ENCODE data around the gene ZNF90. TPM values are rescaled to one million over a fixed set of nuclear protein-coding genes. Genes with fewer than 3 reads are reported as not detected.

ZNF90 gene
- total RNA-seq, 2 experiments from 2014 or later: 18.1 to 27.0 TPM

GRCh38 chr19:20038358-20039202, 39.2 kb upstream of the ZNF90 start:
- BruUV-seq (replicated peaks): no TSS peak
- ChIA-PET POLR2A (interaction anchor here (0.6 to 2.4 kb wide), 6 partner anchors 13 to 1697 kb away, joined by 3 to 10 read pairs (median 4); partner anchors contain the start of gene ZNF93), CTCF (ENCODE audit: unreplicated experiment) (no interaction called here)
- Histone ChIP-seq H3K4me3 (ENCODE audit: low read depth, low read length, poor library complexity, severe bottlenecking) (peak overlapping the region; percentile 73), H2AFZ (ENCODE audit: low read length) (peak overlapping the region; percentile 89; the same call in 1 of the 2 replicates), H3K4me2 (ENCODE audit: low read length) (peak overlapping the region; percentile 84), H3K4me1 (ENCODE audit: insufficient read depth, low read length, poor library complexity, severe bottlenecking) (peaks cover 11% of the 10 kb centered on the region), H3K9me2 (ENCODE audit: insufficient read depth, low read length) (no peaks in the 10 kb centered on the region), H4K20me1 (ENCODE audit: insufficient read depth, low read length) (no peaks in the 10 kb centered on the region), H3K9me3 (ENCODE audit: low read length) (peaks cover 13% of the 10 kb centered on the region), H3K36me3 (ENCODE audit: insufficient read depth, low read length) (peaks cover 27% of the 10 kb centered on the region), H3K27ac (ENCODE audit: low read depth, low read length, poor library complexity, severe bottlenecking) (peak overlapping the region; percentile 59), H3K79me2 (ENCODE audit: insufficient read depth, low read depth, low read length) (peaks cover 22% of the 10 kb centered on the region)
- DNase-seq (ENCODE audit: low spot score): peak; percentile 14
- intact Hi-C loops (cut with micrococcal nuclease; ENCODE audit: unreplicated experiment): loop anchor here (2.0 kb wide), 1 partner anchor 370 kb away; the partner anchor contains the start of gene ZNF101
- TF ChIP-seq, protein P1, sequence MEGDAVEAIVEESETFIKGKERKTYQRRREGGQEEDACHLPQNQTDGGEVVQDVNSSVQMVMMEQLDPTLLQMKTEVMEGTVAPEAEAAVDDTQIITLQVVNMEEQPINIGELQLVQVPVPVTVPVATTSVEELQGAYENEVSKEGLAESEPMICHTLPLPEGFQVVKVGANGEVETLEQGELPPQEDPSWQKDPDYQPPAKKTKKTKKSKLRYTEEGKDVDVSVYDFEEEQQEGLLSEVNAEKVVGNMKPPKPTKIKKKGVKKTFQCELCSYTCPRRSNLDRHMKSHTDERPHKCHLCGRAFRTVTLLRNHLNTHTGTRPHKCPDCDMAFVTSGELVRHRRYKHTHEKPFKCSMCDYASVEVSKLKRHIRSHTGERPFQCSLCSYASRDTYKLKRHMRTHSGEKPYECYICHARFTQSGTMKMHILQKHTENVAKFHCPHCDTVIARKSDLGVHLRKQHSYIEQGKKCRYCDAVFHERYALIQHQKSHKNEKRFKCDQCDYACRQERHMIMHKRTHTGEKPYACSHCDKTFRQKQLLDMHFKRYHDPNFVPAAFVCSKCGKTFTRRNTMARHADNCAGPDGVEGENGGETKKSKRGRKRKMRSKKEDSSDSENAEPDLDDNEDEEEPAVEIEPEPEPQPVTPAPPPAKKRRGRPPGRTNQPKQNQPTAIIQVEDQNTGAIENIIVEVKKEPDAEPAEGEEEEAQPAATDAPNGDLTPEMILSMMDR (conservative IDR thresholded peaks at IDR 0.05; ENCODE audit: low read length): no peak
- TF ChIP-seq EZH2phosphoT487 (IDR thresholded peaks at IDR 0.05; ENCODE audit: borderline replicate concordance, low read depth, low read length): no peak

GRCh38 chr19:20039203-20039723, 38.5 kb upstream of the ZNF90 start, which contains the start of gene ZNF682:
TSS of gene ZNF682 (minus strand) at chr19:20039505. CDS start at chr19:20039345, 160 bp downstream.
- Histone ChIP-seq H2AFZ (ENCODE audit: low read length) (peak within 1 kb of the TSS; percentile 89), H3K4me2 (ENCODE audit: low read length) (peak within 1 kb of the TSS; percentile 84), H3K9me3 (ENCODE audit: low read length) (peaks cover 8% of the 10 kb centered on the region), H3K36me3 (ENCODE audit: insufficient read depth, low read length) (peaks cover 20% of the 10 kb centered on the region), H4K20me1 (ENCODE audit: insufficient read depth, low read length) (no peaks in the 10 kb centered on the region), H3K79me2 (ENCODE audit: insufficient read depth, low read depth, low read length) (peaks cover 22% of the 10 kb centered on the region), H3K27ac (ENCODE audit: low read depth, low read length, poor library complexity, severe bottlenecking) (peak within 1 kb of the TSS; percentile 59), H3K4me1 (ENCODE audit: insufficient read depth, low read length, poor library complexity, severe bottlenecking) (peaks cover 11% of the 10 kb centered on the region), H3K9me2 (ENCODE audit: insufficient read depth, low read length) (no peaks in the 10 kb centered on the region), H3K4me3 (ENCODE audit: low read depth, low read length, poor library complexity, severe bottlenecking) (peak within 1 kb of the TSS; percentile 73)
- BruUV-seq (replicated peaks): no TSS peak
- intact Hi-C loops (cut with micrococcal nuclease; ENCODE audit: unreplicated experiment): loop anchor here (2.0 kb wide), 1 partner anchor 370 kb away; the partner anchor contains the start of gene ZNF101
- TF ChIP-seq, protein P1 (conservative IDR thresholded peaks at IDR 0.05; ENCODE audit: low read length): no peak
- TF ChIP-seq EZH2phosphoT487 (IDR thresholded peaks at IDR 0.05; ENCODE audit: borderline replicate concordance, low read depth, low read length): no peak
- DNase-seq (ENCODE audit: low spot score): peak; percentile 98
- ChIA-PET POLR2A (interaction anchor here (0.6 to 2.4 kb wide), 8 partner anchors 10 to 237 kb away, joined by 3 to 13 read pairs (median 3); partner anchors contain the start of gene ZNF93), CTCF (ENCODE audit: unreplicated experiment) (interaction anchor here (0.5 to 0.7 kb wide), 3 partner anchors 172 to 297 kb away, joined by 3 read pairs; no protein-coding TSS in a partner anchor)

Data from OCI-LY7 (cell line).